Measurements from ENCODE around the gene SIRT5.

SIRT5 gene

DNA sequence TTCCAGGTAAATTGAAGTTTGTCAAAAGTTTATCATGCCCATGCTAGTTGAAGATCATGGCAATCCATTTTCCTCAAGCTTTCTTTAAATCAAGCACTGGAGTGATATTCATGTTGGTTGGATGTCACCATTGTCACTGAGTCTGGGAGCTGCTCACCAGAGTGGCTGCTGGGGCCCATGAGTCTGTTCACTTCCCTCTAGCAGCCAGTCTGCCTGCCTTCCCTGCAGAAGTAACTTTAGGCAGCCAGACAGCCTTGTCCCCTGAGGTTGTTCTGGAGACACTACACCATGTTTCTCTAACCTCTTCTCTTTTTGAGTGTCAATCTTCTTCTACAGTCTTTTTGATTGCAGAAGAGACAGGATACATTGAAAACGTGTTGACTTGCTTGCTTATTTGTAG lies 5.5 kb downstream of the SIRT5 start:
- DNase-seq, result no peak
- no peaks in the 10 kb centered on the region for H3K36me3 ChIP-seq (replicated peaks)
- TF ChIP-seq, protein P1, sequence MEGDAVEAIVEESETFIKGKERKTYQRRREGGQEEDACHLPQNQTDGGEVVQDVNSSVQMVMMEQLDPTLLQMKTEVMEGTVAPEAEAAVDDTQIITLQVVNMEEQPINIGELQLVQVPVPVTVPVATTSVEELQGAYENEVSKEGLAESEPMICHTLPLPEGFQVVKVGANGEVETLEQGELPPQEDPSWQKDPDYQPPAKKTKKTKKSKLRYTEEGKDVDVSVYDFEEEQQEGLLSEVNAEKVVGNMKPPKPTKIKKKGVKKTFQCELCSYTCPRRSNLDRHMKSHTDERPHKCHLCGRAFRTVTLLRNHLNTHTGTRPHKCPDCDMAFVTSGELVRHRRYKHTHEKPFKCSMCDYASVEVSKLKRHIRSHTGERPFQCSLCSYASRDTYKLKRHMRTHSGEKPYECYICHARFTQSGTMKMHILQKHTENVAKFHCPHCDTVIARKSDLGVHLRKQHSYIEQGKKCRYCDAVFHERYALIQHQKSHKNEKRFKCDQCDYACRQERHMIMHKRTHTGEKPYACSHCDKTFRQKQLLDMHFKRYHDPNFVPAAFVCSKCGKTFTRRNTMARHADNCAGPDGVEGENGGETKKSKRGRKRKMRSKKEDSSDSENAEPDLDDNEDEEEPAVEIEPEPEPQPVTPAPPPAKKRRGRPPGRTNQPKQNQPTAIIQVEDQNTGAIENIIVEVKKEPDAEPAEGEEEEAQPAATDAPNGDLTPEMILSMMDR (IDR thresholded peaks at IDR 0.05; ENCODE audit: low read depth, low read length, missing control alignments), result no peak
- no peak overlapping the region for H3K4me3 ChIP-seq (ENCODE audit: low read depth, low read length)
- H3K27ac ChIP-seq, result no peak overlapping the region
- in situ Hi-C loops (cut with HindIII; ENCODE audit: low pct_ligation_motif_present, low sequenced_read_pairs), result no loop called here
- H3K27me3 ChIP-seq (replicated peaks), result no peaks in the 10 kb centered on the region

DNA sequence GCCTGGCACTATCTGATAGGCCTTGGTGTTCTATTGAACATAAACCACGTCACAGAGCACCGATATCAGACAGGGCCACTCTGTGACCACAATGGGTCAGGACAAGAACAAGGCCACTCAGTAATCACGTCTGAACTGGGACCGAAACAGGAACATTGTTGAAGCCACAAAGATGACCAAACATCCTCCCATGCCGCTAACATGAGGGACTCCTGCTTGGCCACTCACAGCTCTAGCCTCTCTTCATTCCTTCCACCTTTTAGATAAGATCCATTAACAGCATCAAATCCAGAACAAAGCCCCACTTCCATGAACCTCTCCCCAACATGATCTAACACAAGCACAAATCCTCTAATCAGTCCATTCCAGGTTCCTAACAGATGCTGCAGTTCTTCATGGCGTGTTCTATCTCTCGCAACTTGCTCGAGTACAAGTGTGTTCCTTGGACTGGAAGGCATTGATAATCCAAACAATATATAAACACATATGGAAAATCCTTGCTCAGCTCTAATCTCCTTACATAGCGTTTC lies 7.4 kb downstream of the SIRT5 start:
- H3K27ac ChIP-seq, result no peak overlapping the region
- TF ChIP-seq, protein P1 (IDR thresholded peaks at IDR 0.05; ENCODE audit: low read depth, low read length, missing control alignments), result no peak
- H3K36me3 ChIP-seq (replicated peaks), result no peaks in the 10 kb centered on the region
- no peak for DNase-seq
- in situ Hi-C loops (cut with HindIII; ENCODE audit: low pct_ligation_motif_present, low sequenced_read_pairs), result no loop called here
- no peak overlapping the region for H3K4me3 ChIP-seq (ENCODE audit: low read depth, low read length)
- H3K27me3 ChIP-seq (replicated peaks), result no peaks in the 10 kb centered on the region

DNA sequence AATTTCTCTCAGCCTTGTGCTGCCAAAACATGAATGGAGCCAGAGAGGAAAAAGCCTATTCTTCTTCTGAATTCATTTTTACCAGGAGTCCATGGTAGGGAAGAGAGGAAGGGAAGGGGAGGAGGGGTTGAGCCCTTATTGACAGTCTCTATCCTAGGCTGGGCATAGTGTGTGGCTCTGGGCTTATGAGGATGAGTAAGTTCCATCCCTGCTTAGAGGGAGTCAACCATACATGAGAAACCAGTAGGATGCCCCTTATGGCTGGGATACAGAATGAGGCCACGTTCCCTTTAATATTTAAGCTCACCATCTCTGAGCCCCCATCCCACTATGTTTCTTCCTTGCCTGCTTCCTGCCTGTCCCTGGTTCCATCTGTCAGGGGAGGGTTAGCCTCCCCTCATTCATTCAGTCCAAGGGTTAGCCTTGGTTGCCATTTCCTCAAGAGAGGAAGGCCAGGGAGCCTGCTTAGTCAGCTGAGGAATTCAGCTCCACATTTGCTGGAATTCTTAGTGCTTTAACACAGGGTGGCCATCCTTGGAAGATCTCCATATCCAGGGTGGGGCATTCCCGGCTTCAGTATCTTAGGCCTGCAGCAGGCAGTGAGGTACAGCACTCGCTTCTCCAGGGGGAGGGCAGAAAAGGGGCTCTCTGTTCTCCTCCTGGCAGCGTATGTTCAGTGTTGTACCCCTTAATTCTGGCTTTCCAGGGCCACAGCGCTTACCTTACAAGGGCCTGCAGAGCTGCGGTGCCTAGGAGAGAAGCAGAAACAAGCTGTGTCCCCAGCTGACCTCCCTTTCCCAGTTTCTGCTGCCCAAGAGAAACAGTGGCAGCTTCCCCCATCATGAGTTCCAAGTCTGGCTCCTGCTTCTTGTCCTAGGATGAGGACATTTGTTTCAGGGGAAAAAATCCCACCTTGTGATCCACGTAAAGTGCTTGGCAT lies 12.5 kb downstream of the SIRT5 start:
- H3K4me3 ChIP-seq (ENCODE audit: low read depth, low read length), result no peak overlapping the region
- in situ Hi-C loops (cut with HindIII; ENCODE audit: low pct_ligation_motif_present, low sequenced_read_pairs), result no loop called here
- no peak for DNase-seq
- H3K36me3 ChIP-seq (replicated peaks), result no peaks in the 10 kb centered on the region
- H3K27ac ChIP-seq, result no peak overlapping the region
- no peaks in the 10 kb centered on the region for H3K27me3 ChIP-seq (replicated peaks)
- TF ChIP-seq, protein P1 (IDR thresholded peaks at IDR 0.05; ENCODE audit: low read depth, low read length, missing control alignments), result no peak

DNA sequence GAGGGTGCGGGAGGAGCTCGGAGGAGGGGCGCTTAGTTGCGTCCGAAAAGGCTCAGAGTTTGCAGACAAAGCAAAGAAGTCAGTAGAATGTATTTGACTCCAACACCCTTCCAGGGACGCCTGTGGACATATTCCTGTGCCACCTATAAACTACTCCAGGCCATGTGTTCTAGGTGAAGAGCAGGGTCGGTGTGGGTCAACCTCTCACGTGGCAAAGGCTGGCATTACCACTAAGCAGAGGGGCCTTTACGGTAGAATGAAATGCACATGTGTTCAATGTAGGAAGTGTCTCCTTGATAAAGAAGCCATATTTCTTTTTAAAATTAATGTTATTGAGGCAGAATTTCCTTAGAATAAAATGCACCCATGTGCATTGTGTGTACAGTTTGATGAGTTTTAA lies 15.4 kb downstream of the SIRT5 start:
- TF ChIP-seq, protein P1 (IDR thresholded peaks at IDR 0.05; ENCODE audit: low read depth, low read length, missing control alignments), result no peak
- Histone ChIP-seq H3K36me3 (replicated peaks) (no peaks in the 10 kb centered on the region), H3K4me3 (ENCODE audit: low read depth, low read length) (no peak overlapping the region), H3K27ac (no peak overlapping the region), H3K27me3 (replicated peaks) (no peaks in the 10 kb centered on the region)
- in situ Hi-C loops (cut with HindIII; ENCODE audit: low pct_ligation_motif_present, low sequenced_read_pairs), result no loop called here
- DNase-seq, result no peak

DNA sequence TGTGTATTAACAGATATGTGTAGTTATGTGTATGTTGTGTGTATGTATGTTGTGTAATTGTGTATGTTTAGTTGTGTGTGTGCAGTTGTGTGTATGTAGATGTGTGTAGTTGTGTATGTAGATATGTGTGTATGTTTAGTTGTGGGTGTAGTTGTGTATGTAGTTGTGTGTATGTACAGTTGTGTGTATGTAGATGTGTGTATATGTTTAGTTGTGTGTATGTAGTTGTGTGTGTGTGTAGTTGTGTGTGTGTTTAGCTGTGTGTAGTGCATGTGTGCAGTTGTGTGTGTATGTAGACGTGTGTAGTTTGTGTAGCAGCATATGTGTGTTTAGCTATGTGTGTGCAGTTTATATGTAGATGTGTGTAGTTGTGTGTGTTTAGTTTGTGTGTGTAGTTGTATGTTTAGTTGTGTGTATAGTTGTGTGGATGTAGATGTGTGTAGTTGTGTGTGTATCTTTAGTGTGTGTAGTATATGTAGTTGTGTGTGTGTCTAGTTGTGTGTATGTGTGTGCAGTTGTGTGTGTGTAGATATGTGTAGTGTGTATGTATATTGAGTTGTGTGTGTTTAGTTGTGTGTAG lies 16.3 kb downstream of the SIRT5 start:
- TF ChIP-seq, protein P1 (IDR thresholded peaks at IDR 0.05; ENCODE audit: low read depth, low read length, missing control alignments), result no peak
- Histone ChIP-seq H3K27me3 (replicated peaks) (no peaks in the 10 kb centered on the region), H3K36me3 (replicated peaks) (no peaks in the 10 kb centered on the region), H3K4me3 (ENCODE audit: low read depth, low read length) (no peak overlapping the region), H3K27ac (no peak overlapping the region)
- in situ Hi-C loops (cut with HindIII; ENCODE audit: low pct_ligation_motif_present, low sequenced_read_pairs), result no loop called here
- DNase-seq, result no peak

Data from brain microvascular endothelial cell (primary cell).